Measurements from ENCODE around the gene DUOXA2. TPM values are rescaled to one million over a fixed set of nuclear protein-coding genes. Genes with fewer than 3 reads are reported as not detected.

DUOXA2 gene
- total RNA-seq, 1 experiment from 2014 or later, result not detected

GRCh38 chr15:45122719-45123118 is 8.6 kb downstream of the DUOXA2 start:
- intact Hi-C loops (cut with micrococcal nuclease; ENCODE audit: unreplicated experiment), result no loop called here

GRCh38 chr15:45123397-45123796 is 9.3 kb downstream of the DUOXA2 start:
- H3K36me3 Mint-ChIP-seq (ENCODE audit: insufficient read depth, unreplicated experiment), result peaks cover 5% of the 10 kb centered on the region
- CTCF ChIA-PET, result interaction anchor here (0.9 to 1.3 kb wide), 2 partner anchors 9 to 57 kb away, joined by 3 read pairs; no protein-coding TSS in a partner anchor
- no TSS peak for BruUV-seq (replicated peaks)
- no peaks in the 10 kb centered on the region for H3K9me3 Mint-ChIP-seq (ENCODE audit: low read depth, unreplicated experiment)
- DNase-seq, result no peak
- peaks cover 48% of the 10 kb centered on the region for H3K27me3 Mint-ChIP-seq (ENCODE audit: unreplicated experiment)
- no peak overlapping the region for H3K27ac Mint-ChIP-seq (ENCODE audit: unreplicated experiment)
- TF ChIP-seq CTCF (IDR thresholded peaks at IDR 0.05; ENCODE audit: unreplicated experiment), result no peak
- H3K4me1 Mint-ChIP-seq (ENCODE audit: low read depth, unreplicated experiment), result peaks cover 2% of the 10 kb centered on the region
- H3K4me3 Mint-ChIP-seq (ENCODE audit: low read depth, unreplicated experiment), result no peak overlapping the region
- intact Hi-C loops (cut with micrococcal nuclease; ENCODE audit: unreplicated experiment), result no loop called here

More at GRCh38 chr15:45122719-45123118, 8.6 kb downstream of the DUOXA2 start:
- H3K4me3 Mint-ChIP-seq (ENCODE audit: low read depth, unreplicated experiment), result no peak overlapping the region
- CTCF ChIA-PET, result interaction anchor here (1.2 to 1.3 kb wide), 3 partner anchors 10 to 77 kb away, joined by 3 to 4 read pairs (median 3); no protein-coding TSS in a partner anchor
- peaks cover 46% of the 10 kb centered on the region for H3K27me3 Mint-ChIP-seq (ENCODE audit: unreplicated experiment)
- DNase-seq, result no peak
- no peaks in the 10 kb centered on the region for H3K9me3 Mint-ChIP-seq (ENCODE audit: low read depth, unreplicated experiment)
- peaks cover 8% of the 10 kb centered on the region for H3K4me1 Mint-ChIP-seq (ENCODE audit: low read depth, unreplicated experiment)
- no peak overlapping the region for H3K27ac Mint-ChIP-seq (ENCODE audit: unreplicated experiment)
- H3K36me3 Mint-ChIP-seq (ENCODE audit: insufficient read depth, unreplicated experiment), result peaks cover 5% of the 10 kb centered on the region
- no peak for TF ChIP-seq CTCF (IDR thresholded peaks at IDR 0.05; ENCODE audit: unreplicated experiment)
- BruUV-seq (replicated peaks), result no TSS peak

GRCh38 chr15:45126535-45127158 is 12.5 kb downstream of the DUOXA2 start:
- Mint-ChIP-seq H3K9me3 (ENCODE audit: low read depth, unreplicated experiment) (no peaks in the 10 kb centered on the region), H3K27me3 (ENCODE audit: unreplicated experiment) (peaks cover 57% of the 10 kb centered on the region), H3K27ac (ENCODE audit: unreplicated experiment) (no peak overlapping the region), H3K36me3 (ENCODE audit: insufficient read depth, unreplicated experiment) (peaks cover 5% of the 10 kb centered on the region), H3K4me3 (ENCODE audit: low read depth, unreplicated experiment) (no peak overlapping the region), H3K4me1 (ENCODE audit: low read depth, unreplicated experiment) (no peaks in the 10 kb centered on the region)
- intact Hi-C loops (cut with micrococcal nuclease; ENCODE audit: unreplicated experiment), result no loop called here
- DNase-seq, result peak; percentile 62
- TF ChIP-seq CTCF (IDR thresholded peaks at IDR 0.05; ENCODE audit: unreplicated experiment), result peak; percentile 67
- CTCF ChIA-PET, result interaction anchor here (0.7 to 2.0 kb wide), 11 partner anchors 8 to 275 kb away, joined by 3 to 17 read pairs (median 4); a partner anchor contains a TSS
- BruUV-seq (replicated peaks), result no TSS peak

DNA sequence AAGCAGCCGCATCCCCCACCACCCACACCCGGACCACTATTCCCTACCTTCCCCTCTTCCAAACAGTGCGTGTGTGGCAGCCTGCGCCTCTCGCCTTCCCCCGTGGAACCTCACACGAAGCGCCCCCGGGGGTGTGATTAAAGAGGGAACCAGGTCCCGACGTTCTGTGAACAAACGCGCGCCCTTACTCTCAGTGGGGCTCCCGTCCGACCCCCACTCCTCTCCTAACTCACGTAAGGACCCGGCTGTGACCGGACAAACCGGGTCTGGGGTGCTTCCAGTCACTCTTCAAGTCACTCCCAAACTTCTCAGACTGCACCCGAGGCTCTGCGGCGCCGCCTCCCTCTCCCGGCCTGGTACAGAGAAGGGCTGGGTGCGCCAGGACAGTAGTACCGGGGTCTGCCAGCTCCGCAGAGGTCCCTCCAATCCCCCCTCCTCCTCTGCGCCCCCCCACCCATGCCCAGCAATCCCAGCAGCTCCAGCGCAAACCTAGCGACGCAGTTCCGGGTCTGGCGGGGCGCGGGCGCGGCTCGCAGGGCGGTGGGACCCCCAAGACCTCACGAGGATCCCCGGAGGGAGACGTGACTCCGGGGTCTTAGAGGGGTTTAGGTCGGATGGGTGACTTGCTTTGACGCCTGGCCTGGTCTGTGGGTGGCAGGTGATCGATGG is 15.0 kb downstream of the DUOXA2 start:
- Mint-ChIP-seq H3K4me1 (ENCODE audit: low read depth, unreplicated experiment) (no peaks in the 10 kb centered on the region), H3K9me3 (ENCODE audit: low read depth, unreplicated experiment) (no peaks in the 10 kb centered on the region), H3K27me3 (ENCODE audit: unreplicated experiment) (peaks cover 74% of the 10 kb centered on the region), H3K36me3 (ENCODE audit: insufficient read depth, unreplicated experiment) (no peaks in the 10 kb centered on the region), H3K27ac (ENCODE audit: unreplicated experiment) (no peak overlapping the region), H3K4me3 (ENCODE audit: low read depth, unreplicated experiment) (no peak overlapping the region)
- TF ChIP-seq CTCF (IDR thresholded peaks at IDR 0.05; ENCODE audit: unreplicated experiment), result no peak
- CTCF ChIA-PET, result interaction anchor here (1.0 kb wide), 1 partner anchor 33 kb away, joined by 3 read pairs; no protein-coding TSS in a partner anchor
- intact Hi-C loops (cut with micrococcal nuclease; ENCODE audit: unreplicated experiment), result no loop called here
- DNase-seq, result no peak
- no TSS peak for BruUV-seq (replicated peaks)
